ENCODE results near the gene CHCHD3.

- TF ChIP-seq CTCF (IDR thresholded peaks at IDR 0.05) (no peak), ATF3 (CRISPR knock-in tag; conservative IDR thresholded peaks at IDR 0.05) (no peak), TEAD4 (CRISPR knock-in tag; IDR thresholded peaks at IDR 0.05) (no peak), USF2 (CRISPR knock-in tag; IDR thresholded peaks at IDR 0.05) (no peak), USF1 (CRISPR knock-in tag; IDR thresholded peaks at IDR 0.05) (no peak), ZBTB43 (CRISPR knock-in tag; IDR thresholded peaks at IDR 0.05) (no peak), SP1 (CRISPR knock-in tag; conservative IDR thresholded peaks at IDR 0.05) (no peak), MAX (CRISPR knock-in tag; IDR thresholded peaks at IDR 0.05) (no peak), MLX (CRISPR knock-in tag; IDR thresholded peaks at IDR 0.05) (no peak)
Measured at GRCh38 chr7:133091943-133092464, 10.1 kb upstream of the CHCHD3 start.

Measured in WTC11 (cell line).